Activated naive CD4-positive, alpha-beta T cell treated with Interleukin-2 at 50 U/mL for 16 hours (primary cell): ENCODE measurements around the gene CREB3.

Source experiments
- DNase-seq: peaks from one replicate; pipeline ENCODE4 v3.0.0-alpha.2; 2020

The CREB3 gene, protein sequence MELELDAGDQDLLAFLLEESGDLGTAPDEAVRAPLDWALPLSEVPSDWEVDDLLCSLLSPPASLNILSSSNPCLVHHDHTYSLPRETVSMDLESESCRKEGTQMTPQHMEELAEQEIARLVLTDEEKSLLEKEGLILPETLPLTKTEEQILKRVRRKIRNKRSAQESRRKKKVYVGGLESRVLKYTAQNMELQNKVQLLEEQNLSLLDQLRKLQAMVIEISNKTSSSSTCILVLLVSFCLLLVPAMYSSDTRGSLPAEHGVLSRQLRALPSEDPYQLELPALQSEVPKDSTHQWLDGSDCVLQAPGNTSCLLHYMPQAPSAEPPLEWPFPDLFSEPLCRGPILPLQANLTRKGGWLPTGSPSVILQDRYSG

DNA sequence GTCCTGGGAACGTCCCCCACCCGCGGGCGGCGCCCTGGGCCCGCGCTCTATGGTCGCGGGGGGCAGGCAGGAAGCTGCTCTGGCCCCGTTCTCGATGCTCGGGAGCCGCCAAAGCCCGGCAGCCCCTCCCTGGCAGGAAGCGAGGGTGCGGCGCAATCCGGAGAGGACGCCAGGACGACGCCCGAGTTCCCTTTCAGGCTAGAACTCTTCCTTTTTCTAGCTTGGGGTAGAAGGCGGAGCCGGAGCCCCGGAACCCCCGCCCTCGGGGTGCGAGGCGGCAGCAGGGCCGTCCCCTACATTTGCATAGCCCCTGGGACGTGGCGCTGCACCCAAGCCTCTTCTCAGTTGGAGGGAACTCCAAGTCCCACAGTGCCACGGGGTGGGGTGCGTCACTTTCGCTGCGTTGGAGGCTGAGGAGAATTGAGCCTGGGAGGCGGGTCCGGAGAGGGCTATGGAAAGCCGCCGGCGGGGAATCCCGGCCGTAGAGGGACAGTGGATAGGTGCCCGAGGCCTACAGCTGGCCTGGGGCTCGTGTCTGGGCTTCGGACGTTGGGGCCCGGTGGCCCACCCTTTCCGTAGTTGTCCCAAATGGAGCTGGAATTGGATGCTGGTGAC, at the start of gene CREB3, which contains the start of gene TLN1:
Gene CREB3 (plus strand): TSS at position 482 of the 615 bp plus-strand sequence. CDS start 107 bp downstream, at position 589.
Gene TLN1 (minus strand): TSS at position 11 of the 615 bp plus-strand sequence. CDS start 6,501 bp downstream, outside the sequence.
- peak; percentile 98 for DNase-seq

DNA sequence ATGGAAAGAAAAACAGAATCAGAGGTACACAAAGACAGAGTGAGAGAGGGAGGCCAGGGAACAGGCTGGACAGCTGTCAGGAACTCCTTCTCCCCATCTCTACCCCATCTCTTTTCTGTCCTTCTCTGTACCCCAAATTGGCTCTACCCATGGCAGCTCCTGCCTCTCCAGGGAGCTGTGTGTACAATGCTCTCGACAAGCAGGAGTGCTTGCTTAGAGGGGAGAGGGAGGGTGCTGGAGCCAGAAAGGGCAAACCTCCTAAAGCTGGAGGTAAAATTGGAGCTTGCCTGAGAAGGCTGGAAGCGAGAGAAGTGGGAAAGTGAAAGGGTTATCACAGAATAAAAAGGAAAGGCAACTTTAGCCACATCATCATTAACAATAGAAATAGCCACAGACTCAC, 49.1 kb upstream of the CREB3 start:
- no peak for DNase-seq

DNA sequence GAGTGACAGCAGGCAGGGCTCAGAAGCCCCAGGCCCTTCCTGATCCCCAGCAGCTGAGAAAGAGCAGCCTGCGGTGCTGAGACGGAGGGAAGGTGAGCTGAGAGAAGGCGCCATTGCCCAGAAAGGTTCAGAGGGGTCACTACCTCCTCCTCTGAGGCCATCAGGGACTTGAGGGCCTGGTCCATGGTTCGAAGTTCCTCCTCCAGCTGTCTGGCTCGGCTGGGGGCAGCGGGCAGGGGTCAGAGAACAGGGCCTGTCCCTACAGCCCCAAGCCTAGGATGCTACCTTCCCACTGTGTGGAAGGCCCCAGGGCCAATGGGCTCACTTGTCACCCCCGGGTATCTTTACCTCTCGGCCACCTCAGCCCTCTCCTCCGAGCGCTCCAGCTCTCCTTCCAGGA, 47.5 kb upstream of the CREB3 start:
- DNase-seq = no peak

DNA sequence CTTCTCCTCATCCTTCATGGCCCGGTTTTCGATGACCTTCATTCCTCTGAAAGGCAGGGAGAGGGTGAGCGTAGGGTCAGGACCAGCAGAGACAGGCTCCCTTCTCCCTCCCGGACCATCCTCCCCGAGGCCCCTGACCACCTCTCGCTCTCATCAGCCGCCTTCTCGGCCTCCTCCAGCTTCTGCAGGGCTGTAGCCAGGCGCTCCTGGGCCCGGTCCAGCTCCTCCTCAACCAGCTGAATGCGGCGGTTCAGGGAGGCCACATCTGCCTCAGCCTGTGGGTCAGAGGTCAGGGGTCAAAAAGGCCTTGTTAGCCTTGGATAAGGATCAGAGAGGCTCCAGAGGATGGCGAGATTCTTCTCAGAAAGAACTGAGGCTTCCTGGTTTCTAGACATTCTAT, 47.0 kb upstream of the CREB3 start:
- no peak for DNase-seq

DNA sequence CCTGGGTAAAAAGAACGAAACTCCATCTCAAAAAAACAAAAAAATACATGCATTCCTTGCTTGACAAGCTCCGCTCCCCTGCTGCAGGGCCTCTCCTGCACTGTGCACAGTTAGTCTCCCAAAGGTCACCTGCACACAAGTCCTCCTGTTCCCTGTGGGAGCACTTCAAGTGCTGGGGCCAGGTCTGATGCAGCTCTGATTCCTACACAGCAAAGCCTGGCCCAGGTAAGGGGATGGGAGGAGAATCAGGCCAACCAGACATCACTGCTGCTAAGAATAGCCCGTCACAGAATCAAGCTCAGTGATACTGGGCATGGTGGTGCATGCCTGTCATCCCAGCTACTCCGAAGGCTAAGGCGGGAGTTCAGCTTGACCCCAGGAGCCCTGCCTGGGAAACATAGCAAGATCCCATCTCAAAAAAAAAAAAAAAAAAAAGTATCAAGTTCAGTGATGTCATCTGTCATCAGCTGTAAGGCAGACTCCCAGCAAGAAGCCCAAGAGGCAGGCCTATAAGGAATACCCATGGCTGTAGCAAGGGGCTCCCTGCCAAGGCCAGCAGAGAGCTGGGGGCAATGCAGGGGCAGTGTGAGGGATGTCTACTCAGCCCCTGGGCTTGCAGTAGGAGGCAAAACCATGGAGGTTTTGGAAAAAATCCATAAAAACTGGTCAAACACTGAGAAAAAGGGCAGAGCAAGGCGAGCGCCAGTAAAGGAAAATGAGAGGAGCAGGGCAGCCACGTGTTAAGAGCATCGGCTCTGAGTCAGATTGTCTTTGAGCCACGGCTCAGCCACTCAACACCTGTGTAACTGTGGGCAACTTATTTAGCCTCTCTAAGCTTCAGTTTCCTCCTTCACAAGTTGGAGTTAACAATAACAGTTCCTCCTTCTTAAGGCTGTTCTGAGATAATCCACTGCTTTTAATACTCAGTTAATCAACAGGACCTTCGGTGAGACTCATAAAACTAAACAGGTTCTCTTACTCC, 46.0 kb upstream of the CREB3 start:
- no peak for DNase-seq

DNA sequence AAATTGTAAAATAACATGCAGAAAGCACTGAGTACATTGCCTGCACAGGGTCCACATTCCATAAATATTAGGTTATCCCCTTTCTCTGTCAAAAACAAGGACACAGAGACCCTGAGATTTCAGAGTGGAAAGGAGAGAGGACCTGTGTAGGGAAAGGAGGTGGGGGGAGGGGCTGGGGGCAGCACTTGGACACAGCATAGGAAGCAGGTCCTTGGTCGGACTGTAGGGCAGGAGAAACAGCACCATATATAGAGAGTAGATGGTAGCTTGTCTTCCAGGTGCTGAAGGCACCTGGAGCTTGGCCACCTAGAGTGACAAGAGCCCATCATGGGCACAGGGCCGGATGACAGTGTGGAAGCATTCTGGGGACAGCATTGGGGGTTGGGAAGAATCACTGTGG, 45.2 kb upstream of the CREB3 start:
- no peak for DNase-seq

DNA sequence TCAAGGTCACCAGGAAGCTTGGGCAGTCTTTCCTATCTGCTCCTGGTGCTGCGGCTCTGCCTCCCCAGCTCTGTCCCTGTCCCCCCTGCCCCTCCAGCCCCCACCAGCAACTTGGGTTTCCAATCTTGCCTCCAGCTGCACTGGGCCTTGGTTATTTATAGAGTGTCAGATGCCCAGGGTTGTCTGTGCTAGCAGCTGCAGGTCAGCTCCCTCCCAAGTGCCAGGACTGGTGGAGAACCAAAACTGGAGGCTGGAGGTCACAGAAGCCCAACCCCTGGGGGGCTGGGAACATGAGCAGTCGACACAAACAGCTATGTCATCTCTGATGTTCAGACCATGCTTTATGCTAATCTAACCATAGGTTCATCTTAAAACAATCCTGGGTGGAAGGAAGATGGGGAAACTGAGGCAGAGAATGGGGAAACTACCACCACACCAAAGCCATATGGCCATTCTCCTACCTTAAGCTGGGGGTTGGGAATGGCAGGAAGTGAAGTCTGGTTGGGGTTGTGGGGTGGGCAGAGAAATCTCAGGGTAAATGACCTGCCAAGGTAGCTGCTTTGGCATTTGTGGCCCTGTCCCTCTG, 44.4 kb upstream of the CREB3 start:
- DNase-seq = no peak

DNA sequence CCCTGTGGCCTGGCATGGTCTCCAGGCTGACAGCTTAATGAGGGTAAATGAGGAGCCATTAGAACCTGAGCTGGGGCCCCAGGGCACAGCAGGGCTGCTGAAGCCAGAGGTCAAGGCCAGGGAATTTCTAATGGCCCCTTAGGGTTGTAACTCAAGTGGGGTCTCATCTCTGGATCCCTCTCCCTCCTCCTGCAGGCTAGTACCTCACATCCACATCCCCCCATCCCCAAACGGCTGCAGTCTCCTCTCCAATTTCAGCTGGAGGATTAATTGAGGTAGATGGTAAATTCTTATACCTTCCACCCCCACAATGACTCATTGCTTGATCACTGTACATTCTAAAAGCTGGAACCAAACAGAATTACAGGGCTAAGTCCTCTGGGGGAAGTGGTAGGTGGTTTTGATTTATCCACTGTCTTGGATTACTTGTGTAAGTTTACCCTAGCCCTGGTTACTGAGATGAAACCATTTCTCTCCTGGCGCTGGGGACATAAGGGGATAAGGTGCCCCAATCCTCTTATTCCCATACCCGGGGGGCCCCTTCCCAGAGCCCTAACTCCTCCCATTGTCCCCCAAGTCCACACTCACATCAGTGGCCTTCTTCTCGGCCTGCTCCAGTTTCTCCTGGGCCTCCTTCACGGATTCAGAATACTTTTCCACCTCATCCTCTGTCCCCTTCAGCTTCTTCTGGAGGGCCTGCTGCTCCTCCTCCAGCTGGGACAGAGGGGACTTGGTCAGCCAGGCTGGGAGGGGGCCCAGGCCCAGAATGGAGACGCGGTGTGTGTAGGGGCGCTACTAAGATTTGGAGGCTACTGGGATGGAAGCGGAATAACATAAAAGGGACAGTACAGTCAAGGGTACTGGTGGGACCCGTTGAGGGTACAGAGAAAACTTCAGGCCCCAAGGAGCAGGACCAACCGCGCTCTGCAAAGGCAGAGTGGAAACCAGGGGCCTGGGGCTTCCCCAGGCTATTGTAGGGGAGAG, 43.6 kb upstream of the CREB3 start:
- no peak for DNase-seq

DNA sequence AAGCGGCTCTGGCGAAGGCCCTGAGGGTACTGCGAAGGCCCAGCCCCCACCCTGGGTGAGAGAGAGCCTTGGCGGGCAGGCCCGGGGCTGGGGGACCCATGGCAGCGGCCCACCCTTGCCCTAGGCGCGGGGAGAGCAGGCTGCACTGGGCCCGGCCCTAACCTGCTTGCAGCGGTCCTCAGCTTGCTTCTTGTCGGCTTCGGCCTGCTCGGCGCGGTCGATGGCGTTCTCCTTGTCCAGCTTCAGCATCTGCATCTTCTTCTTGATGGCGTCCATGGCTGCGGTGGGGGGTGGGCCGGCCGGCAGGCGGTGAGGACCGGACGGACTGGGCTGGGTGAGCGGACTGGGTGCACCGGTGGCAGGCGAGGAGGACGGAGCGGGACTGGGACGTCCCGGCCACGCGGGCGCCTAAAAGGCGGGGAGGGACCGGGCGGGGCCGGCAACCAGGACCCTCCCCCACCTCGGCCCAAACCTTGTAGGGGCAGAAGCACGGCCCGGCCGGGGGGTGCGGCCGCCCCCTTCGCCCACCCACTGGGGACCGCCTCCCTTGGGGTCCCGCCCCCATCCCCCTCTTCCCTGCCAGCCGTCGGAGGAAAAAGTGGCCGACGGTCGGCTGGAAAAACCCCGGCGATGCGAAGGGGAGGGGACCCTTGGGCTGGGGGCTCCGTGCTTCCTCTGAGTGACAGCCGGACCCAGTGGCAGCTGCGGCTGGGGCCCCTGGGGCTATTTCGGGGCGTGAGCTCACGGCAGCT, 42.7 kb upstream of the CREB3 start, which contains the start of gene TPM2:
Gene TPM2 (minus strand): TSS at position 384 of the 752 bp plus-strand sequence. CDS start 108 bp downstream, at position 276.
- DNase-seq = no peak

DNA sequence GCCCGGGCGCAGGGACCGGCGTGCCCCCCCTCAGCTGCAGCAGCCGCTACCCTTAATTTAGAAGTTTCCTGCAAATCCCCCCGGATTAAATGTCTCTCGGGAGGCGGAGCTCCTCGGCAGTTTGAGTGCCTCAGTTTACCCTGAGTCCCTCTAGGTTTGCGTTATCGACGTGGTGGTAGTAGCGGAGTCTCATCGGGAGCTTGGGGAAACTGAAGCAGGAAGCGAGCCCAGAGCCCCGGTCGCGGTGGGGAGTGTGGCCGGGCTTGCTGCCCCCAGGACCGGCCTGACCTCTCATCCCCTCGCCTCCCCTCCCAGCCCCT, 42.2 kb upstream of the CREB3 start:
- DNase-seq = no peak

DNA sequence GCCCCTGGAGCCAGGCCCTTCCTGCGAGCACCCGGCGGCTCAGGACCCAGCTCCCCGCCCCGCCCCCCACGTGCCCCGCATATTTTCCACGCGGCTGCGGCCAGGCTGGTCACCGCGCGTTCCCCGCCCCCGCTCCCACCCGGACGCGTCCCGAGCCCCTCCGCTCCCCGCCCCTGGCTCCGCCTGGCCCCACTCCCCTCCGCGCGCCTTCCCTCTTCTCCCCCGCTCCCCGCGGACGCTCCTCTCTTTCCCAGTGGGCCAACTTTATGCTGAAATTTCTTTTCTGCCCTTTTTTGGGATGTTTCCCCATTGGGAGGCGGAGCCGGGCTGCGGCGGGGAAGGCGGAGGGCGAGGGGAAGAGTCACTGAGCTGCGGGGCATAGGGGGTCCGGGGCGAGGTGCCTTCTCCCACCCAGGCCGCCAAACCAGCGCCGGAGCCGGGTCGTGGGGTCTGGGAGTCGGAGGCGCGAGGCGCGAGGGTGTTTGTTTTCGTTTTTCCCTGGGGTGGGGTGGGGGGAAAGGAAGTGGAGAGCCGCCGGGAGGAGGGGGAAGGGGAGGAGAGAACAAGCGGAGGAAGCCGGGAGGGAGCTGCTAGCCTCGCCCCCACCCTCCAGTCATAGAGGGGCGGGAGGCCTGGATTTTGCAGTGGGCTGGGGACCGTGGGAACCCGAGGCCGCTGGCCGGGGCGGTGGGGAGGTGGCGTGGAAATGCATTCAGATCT, 41.7 kb upstream of the CREB3 start:
- peak; percentile 42 for DNase-seq

DNA sequence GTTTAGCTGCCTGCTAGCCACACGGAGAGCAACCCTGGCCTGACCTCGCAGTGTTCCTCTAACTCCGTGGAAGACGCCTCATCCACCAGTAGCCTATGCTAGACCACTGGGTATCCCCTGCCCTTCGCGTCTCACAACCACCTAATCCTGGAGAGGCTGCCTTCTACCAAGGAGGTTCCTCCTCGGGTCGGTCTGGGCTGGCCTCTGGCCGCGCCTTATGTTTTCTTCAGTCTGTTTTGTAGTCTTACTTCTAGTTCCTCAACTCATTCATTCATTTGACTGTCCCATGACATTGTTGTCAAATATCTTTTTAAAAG, 41.2 kb upstream of the CREB3 start:
- DNase-seq = no peak

DNA sequence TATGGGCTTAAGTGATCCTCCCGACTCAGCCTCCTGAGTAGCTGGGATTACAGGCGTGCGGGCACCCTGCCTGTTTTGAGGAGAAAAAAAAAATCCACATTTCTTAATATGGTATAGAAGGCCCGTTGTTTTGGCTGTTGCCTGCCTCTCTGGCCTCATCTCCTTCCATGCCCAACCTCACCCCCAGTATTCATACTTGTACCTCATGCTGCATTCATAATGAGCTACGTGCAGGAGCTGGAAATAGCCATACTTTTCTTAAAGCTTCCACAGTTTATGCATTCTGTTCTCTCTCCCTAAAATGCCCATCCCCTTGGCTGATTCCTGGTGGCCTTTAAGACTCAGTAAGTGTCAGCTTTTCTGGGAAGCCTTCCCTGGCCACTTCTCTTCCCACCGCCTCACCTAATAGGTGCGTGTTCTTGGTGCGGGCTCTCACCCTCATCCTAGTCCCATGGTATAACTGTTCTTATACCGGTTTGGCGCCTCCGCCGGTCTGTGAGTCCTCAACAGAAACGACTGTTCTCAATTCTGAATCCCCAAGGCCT, 40.6 kb upstream of the CREB3 start:
- DNase-seq = no peak

DNA sequence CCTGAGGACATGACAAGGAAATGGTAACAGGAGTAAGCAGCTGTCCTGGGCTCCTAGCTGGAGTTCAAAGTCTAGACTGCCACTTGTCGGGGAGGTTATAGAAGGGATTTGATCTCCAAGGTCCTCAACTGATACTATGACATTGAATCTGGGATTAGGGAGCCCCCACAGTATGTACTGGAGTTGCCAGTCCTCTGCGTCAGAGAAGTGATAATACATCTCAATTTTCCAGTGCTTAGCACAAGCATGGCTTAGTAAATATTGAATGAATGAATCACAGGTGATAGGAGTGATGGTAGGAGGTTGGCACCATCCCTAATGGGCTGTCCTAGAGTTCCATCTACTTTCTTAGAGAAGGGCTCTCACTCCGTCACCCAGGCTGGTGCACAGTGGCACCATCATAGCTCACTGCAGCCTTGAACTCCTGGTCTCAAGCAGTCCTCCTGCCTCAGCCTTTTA, 36.5 kb upstream of the CREB3 start:
- no peak for DNase-seq

DNA sequence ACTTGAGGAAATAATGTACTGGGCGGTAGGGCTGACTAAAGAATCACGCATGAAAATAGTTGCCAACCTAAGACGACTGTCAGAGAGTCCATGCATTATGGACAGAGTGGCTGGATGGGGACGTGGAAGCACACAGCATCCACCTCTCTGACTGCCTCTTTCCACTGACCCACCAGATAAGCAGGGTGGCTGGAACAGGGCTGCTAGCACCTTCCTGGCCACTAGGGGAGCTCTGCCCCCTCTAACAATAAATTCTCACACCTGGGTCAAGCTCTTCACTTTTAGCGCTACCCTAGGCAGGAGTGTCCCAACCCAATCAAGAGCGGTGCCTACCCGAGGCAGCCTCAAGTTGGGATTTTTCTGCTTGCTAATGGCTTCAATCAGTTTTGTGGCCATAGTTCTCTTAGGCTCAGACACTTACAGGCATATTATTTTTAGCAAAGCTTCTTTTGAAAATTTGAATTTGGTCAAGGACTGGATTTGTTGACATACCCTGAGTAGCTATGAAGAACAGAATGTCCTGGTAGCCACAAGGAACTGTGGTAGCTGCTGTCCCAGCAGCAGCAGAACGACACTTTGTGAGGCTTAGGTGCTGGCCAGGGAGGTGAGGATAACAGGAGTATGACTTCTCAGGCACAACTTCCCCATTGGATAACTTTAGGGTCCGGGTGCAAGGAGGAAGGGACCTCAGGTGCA, 35.8 kb upstream of the CREB3 start:
- peak; percentile 59 for DNase-seq

DNA sequence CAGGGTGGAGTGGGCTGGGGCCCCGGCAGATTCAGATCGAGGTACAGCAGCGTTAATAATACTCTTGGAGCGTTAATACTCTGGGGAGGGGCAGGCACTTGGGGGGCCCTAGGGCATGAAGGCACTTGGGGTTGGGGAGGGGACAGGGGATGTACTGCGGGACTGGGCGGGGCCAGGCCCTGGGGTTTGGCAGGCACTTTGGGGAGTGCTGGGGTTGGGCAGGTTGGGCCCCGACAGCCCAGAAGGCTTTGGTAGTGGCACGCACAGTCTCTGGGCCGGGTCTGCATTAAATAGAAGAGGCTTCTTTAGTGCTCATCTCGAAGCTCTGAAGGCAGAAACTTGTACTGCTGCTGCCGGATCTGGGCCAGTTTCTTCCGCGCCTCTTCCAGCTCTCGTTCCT, 35.0 kb upstream of the CREB3 start:
- no peak for DNase-seq

DNA sequence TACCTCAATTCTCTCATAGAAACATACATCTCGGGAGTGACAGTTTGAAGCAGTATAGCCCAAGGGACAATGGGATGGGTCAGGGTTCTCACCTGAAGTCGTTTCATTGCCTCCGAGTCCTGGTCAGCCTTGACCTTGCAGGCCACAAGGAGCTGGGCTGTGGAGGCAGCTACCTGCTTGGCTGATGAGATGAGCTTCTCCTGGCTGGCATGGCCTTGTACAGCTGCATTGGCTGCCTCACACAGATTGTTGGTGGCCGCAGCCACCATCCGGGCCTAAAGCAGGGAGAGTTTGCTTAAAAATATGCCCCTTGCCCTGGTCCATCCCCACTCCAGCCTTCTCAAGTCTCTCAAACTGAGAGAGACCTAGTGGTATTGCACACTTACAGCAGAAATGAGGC, 34.2 kb upstream of the CREB3 start:
- no peak for DNase-seq

DNA sequence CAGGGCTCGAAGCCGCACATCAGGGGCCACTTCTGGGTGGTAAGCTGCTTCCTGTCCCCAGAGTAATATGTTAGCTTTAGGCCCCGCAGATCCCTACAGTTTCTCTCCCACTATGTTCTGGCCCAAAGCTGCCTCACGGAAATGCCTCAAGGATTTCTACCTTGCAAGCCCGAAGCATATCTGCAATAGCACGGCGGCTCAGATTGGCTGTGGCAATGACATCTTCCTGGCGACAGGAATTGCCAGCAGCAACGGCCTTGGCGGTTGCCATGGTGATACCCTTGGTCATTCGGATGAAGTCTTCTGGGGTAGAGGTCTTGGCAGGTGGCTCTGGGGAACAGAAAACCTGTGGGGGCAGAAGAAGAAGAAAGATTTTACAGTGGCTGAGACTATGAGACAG, 32.4 kb upstream of the CREB3 start:
- no peak for DNase-seq

DNA sequence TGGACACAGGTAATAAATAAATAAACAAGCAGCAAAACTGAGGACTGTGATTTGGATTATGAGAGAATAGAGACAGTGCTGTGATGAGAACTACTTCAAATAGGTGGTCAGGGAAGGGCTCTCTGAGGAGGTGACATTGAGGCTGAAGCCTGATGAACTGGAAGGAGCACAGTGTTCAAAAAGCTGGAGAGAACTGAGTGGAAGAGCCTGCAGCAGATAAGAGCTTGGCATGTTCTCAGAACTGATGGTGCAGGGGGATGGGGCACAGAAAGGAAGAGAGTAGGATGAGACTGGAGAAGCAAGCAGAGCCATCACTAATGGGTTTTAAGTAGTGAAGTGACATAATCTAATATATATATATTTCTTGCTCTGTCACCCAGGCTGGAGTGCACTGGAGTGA, 31.5 kb upstream of the CREB3 start:
- no peak for DNase-seq
